Fibroblast of upper back skin (primary cell): ENCODE data around the gene ZNF284.
"Not testable (repeated sequence)": the region's sequence is repeated elsewhere in the genome, so short reads cannot be mapped to it uniquely, and the experiment has no call there.

Experiments
- DNase-seq: peaks from one replicate; pipeline ENCODE4 v3.0.0-alpha.2; 2013

Gene ZNF284

GRCh38 chr19:44112802-44113137 is 40.8 kb downstream of the ZNF284 start:
- no peak for DNase-seq

- DNase-seq: peak; percentile 99
Observed at GRCh38 chr19:44113138-44113783, 41.3 kb downstream of the ZNF284 start, which contains the start of gene ZNF225. ZNF225 (plus strand) TSS chr19:44113399; CDS start chr19:44115828, 2,429 bp downstream.

- DNase-seq: no peak
Observed at GRCh38 chr19:44113784-44114390, 41.9 kb downstream of the ZNF284 start.

- DNase-seq: not testable (repeated sequence)
Observed at GRCh38 chr19:44121162-44121561, 49.2 kb downstream of the ZNF284 start.

- no peak for DNase-seq
Observed at GRCh38 chr19:44131955-44132354, 60.0 kb downstream of the ZNF284 start.
